Measurements from ENCODE around the gene MYEOV. TPM values are rescaled to one million over a fixed set of nuclear protein-coding genes. Genes with fewer than 3 reads are reported as not detected.

MYEOV gene
- total and polyA plus RNA-seq, 2 of the 8 experiments (the other 6 are each of a cell fraction or from before 2014, with no cell fraction given), result 0.44 to 0.67 TPM

- TF ChIP-seq TAF7 (optimal IDR thresholded peaks at IDR 0.05; ENCODE audit: borderline replicate concordance, low read depth, low read length) (no peak), BRCA1 (IDR thresholded peaks at IDR 0.05; ENCODE audit: low read depth, low read length) (no peak)
These were observed 17.2 kb downstream of the MYEOV start (continued) for GRCh38 chr11:69310934-69311766.

Measured in H1 (cell line).